Measurements from ENCODE around the gene ZDHHC14.

The ZDHHC14 gene

DNA sequence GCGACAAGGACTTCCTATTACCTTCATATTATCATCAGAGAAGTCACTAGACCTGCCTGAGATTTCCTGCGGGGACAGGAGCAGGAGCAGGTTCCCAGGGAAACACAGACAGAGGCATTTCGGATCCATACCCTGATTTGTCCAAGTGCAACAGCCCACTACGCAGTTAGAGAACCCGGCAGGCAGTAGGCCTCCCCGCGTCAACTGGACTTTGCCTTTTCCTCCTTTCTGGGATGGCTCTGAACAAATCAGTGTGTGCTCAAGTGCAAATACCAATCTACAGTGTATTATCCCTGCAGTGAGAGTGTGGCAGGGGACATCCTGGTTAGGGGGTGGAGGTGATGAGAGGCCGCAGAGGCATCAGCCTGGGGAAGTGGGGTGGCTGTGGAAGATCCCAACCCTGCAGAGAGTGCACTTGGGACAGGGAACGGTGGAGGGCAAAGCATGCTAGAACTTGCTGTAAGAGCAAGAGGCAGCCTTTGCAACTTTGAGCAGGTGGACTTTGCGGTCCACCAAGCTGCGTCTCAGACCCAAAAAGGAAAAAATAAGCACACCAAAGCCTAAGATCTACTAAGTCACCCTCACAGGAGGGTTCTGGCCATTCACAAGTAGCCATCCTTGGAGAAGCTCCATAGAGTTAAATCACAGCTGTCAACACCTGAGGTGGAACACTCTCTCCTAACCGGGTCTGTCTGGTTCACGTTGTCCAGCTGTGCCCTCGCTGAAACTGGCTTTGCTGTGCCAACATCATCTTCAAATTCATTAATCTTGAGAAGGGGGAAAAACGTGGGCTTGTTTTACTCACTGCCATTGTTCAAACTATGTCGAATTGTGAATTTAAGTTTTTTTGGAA is 159.1 kb downstream of the ZDHHC14 start:
- TF ChIP-seq, protein P1, sequence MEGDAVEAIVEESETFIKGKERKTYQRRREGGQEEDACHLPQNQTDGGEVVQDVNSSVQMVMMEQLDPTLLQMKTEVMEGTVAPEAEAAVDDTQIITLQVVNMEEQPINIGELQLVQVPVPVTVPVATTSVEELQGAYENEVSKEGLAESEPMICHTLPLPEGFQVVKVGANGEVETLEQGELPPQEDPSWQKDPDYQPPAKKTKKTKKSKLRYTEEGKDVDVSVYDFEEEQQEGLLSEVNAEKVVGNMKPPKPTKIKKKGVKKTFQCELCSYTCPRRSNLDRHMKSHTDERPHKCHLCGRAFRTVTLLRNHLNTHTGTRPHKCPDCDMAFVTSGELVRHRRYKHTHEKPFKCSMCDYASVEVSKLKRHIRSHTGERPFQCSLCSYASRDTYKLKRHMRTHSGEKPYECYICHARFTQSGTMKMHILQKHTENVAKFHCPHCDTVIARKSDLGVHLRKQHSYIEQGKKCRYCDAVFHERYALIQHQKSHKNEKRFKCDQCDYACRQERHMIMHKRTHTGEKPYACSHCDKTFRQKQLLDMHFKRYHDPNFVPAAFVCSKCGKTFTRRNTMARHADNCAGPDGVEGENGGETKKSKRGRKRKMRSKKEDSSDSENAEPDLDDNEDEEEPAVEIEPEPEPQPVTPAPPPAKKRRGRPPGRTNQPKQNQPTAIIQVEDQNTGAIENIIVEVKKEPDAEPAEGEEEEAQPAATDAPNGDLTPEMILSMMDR (IDR thresholded peaks at IDR 0.05) = no peak

DNA sequence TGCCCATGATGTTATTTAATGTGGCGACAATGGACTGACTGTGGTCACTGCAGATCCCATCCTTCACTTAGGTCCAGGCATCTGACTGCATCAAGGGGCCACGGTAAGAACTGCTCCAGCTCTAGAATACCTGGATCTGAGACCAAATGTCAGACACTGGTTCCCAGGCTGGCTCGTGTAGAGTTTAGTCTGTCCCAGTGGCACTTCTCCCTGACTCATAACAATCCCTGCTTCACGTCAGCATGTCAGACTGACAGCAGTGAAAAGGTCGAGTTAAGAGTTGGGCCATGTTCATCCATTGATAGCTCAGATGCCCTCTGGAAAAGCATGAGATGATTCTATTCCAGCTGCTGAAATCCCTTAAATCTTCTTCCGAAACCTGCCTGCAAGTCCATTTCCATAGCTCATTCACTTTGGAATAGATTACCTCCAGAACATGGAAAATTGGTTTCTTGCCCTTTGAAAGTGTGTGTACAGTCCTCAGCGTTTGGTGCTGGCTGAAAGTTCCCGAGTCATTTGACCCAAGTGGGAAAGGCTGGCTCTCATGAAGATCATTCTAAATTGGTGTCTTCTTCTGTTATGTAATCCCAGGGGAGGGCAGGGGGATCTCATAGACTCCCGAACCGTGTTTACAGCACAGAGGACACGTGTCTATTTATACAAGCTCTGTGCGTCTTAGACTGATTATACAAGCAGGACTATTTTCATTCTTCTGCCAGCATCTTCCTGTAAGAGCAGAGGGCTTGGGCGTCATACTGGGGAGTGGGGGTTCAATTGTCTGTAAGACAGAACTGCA is 160.8 kb downstream of the ZDHHC14 start:
- TF ChIP-seq, protein P1 (IDR thresholded peaks at IDR 0.05) = no peak

DNA sequence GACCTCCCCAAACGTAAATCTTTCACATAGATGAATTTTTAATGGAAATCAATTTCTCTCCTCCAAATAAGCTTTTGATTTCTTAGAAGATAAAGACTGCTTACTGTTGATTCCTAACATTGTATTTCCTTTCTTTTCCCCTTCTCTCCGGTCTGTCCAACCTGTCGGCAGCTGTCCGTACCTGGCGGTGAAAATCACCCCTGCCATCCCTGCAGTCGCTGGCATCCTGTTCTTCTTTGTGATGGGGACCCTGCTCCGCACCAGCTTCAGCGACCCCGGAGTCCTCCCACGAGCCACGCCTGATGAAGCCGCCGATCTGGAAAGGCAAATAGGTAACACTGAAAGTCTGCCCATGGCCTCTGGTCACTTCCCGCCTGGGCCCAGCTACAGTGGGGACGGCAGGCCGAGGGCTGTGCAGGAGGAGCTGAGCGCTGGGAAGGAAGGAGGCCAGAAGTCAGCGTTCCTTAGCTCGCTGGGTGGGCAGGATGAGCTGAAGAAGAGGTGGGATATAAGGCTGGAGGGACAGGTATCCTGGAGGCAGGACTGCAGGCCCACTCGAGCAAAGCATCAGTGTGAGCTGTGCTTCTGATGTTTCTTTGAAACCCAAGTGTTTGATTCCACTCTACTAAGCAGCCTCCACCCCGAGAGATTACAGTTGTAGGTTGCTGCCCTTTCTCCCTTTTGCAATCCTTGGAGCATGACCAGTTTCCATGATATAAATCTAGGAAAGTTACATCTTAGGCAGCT is 161.6 kb downstream of the ZDHHC14 start:
- TF ChIP-seq, protein P1 (IDR thresholded peaks at IDR 0.05) = no peak

DNA sequence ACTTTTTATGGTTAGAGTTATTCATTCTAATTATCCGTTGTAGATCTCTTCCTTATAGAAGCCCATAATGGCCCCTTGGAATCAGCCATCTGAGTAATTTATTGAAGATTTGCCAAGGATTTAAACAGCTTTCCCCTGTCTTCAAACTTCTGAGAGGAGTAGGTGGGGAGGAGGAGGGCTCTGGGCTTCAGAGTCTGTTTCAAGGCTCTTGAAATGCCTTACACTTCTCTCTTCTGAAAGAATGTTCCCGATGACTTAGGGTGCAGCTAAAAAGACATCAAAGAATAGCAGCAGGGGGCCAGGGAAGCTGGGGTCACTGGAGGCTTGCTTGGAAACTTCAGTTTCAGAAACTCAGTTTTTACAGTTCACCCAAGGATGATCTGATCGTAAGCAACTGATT is 165.3 kb downstream of the ZDHHC14 start:
- TF ChIP-seq, protein P1 (IDR thresholded peaks at IDR 0.05) = no peak

DNA sequence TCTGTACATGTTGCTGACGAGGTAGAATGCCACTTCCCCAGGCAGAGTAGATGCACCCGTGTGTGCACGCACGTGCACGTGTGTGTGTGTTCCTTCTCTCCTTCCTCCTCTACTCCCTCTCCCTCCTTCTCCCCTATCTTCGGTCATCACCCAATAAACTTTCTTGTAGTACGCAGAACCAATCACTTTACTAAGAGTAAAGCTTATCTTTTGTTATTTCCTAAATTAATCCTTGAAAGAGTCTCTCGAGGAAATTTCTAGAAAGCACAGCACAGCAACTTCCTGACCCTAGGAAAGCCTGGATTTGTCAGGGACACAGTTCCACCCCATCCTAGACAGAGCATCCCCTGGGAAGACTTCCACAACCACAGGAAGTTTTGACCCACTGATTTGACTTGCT is 166.1 kb downstream of the ZDHHC14 start:
- TF ChIP-seq, protein P1 (IDR thresholded peaks at IDR 0.05) = no peak

DNA sequence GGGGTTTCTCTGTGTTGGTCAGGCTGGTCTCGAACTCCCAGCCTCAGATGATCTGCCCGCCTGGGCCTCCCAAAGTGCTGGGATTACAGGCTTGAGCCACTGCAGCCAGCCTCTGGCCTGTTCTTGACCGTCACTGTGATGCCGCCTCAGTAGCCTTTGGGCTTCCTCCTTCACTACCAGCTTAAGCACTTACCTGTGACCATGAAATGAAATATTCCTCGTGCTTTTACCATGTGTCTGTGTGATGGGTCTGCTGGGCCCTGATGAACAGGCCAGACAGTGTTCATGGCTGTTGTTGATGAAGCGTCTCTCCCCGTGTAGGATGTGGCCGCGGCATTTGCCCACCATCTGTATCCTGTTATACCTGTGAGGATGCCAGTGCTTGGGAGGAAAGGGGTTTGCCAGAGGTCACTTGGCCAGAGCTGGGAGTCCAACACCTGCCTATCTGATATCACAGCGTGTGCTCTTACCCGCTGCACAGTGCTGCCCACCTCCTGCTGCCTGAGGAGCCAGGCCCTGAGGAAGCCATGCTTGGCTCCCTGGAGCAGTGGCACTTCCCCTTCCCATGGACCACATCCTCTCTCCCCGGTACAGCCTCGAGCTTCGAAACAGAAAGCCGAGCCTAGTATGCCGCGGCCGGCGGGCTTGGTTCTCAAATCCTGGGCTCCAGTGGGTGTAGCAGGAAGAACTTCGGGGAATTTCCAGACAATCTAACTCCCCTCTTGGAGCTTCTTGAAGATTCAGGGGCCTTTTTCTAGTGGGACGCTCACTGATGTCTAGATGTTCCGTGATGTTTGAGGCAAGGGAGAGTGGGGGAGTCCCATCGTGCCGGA is 167.9 kb downstream of the ZDHHC14 start:
- TF ChIP-seq, protein P1 (IDR thresholded peaks at IDR 0.05) = no peak

DNA sequence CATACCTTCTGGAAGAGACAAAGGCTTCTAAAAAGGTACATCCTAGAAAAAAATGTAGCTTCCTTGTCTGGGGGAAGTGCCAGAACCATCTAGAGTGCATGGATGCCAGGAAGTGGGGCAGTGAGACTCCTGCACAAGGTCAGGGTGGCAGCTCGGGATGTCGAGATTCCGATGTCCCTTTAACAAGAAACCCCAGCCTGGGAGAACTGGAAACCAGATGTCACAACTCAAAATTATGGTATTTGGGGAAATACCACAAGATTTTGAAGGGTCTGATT is 168.4 kb downstream of the ZDHHC14 start:
- TF ChIP-seq, protein P1 (IDR thresholded peaks at IDR 0.05) = no peak

All from LNCAP (cell line).